Epithelial cell of esophagus (primary cell): Measurements from ENCODE around the gene EXOC7.

Experiments used
- DNase-seq: peaks from one replicate; pipeline ENCODE4 v3.0.0; 2010; ENCODE audit warnings: low read depth
- H3K4me3 ChIP-seq: 2 replicates; pipeline ENCODE4 v1.5.1; 2011; ENCODE audit warnings: mild to moderate bottlenecking, low read length, control low read depth
- CTCF ChIP-seq: IDR thresholded peaks from 2 replicates; pipeline ENCODE4 v1.5.1; 2011; ENCODE audit warnings: low read depth, mild to moderate bottlenecking, low read length, control low read depth, inconsistent platforms; ENCODE audit not compliant: insufficient read depth; ENCODE audit errors: missing control alignments

EXOC7 gene

GRCh38 chr17:76103274-76104139 is at the start of gene EXOC7:
Gene EXOC7 (minus strand): TSS chr17:76103787. CDS start chr17:76103692, 95 bp downstream.
- DNase-seq: peak; percentile 90
- peak; percentile 21 for TF ChIP-seq CTCF
- peak within 1 kb of the TSS; percentile 94 for H3K4me3 ChIP-seq

GRCh38 chr17:76153202-76153601 is 49.6 kb upstream of the EXOC7 start:
- no peak for TF ChIP-seq CTCF
- H3K4me3 ChIP-seq: no peak overlapping the region
- no peak for DNase-seq

- TF ChIP-seq CTCF: no peak
- no peak overlapping the region for H3K4me3 ChIP-seq
- DNase-seq: no peak
Observed at GRCh38 chr17:76152591-76152990, 49.0 kb upstream of the EXOC7 start.

- H3K4me3 ChIP-seq: no peak overlapping the region
- no peak for DNase-seq
- TF ChIP-seq CTCF: no peak
Observed at GRCh38 chr17:76151896-76152454, 48.4 kb upstream of the EXOC7 start.

- H3K4me3 ChIP-seq: no peak overlapping the region
- no peak for TF ChIP-seq CTCF
Observed at GRCh38 chr17:76150712-76151622, 47.4 kb upstream of the EXOC7 start.

GRCh38 chr17:76149214-76149613 is 45.6 kb upstream of the EXOC7 start:
- no peak overlapping the region for H3K4me3 ChIP-seq
- DNase-seq: no peak
- no peak for TF ChIP-seq CTCF

More at GRCh38 chr17:76150712-76151622, 47.4 kb upstream of the EXOC7 start:
- DNase-seq: no peak
